Loucy (cell line): ENCODE results near the gene CACTIN.

Source experiments
- H2AFZ ChIP-seq: fragments of 200-600 bp; sonication (generic); 2 replicates; pipeline ENCODE4 v1.6.0; 2016; ENCODE audit warnings: antibody characterized with exemption, mild to moderate bottlenecking, low read length, moderate library complexity
- H3F3A ChIP-seq: fragments of 200-600 bp; 2 replicates; pipeline ENCODE4 v1.6.0; 2016; ENCODE audit warnings: antibody characterized with exemption, low read depth, mild to moderate bottlenecking
- H3K27me3 ChIP-seq: fragments of 200-600 bp; sonication (generic); 2 replicates; pipeline ENCODE4 v1.6.1; 2014; ENCODE audit warnings: low read length, mild to moderate bottlenecking; ENCODE audit not compliant: insufficient read depth, poor library complexity, severe bottlenecking
- H3K36me3 ChIP-seq: fragments of 200-600 bp; sonication (generic); 2 replicates; pipeline ENCODE4 v1.6.1; 2016; ENCODE audit warnings: low read length; ENCODE audit not compliant: insufficient read depth
- H3K4me1 ChIP-seq: fragments of 200-600 bp; sonication (generic); 2 replicates; pipeline ENCODE4 v1.5.1; 2014; ENCODE audit warnings: low read length, mild to moderate bottlenecking; ENCODE audit not compliant: insufficient read depth, poor library complexity, severe bottlenecking
- H3K4me2 ChIP-seq: fragments of 200-600 bp; sonication (generic); 2 replicates; pipeline ENCODE4 v1.6.0; 2014; ENCODE audit warnings: antibody characterized with exemption, low read length, low read depth, mild to moderate bottlenecking; ENCODE audit not compliant: poor library complexity, severe bottlenecking
- H3K4me3 ChIP-seq: fragments of 200-600 bp; sonication (generic); 2 replicates; pipeline ENCODE4 v1.5.1; 2014; ENCODE audit warnings: low read length, mild to moderate bottlenecking, mixed read lengths; ENCODE audit not compliant: poor library complexity, severe bottlenecking
- H3K79me2 ChIP-seq: fragments of 200-600 bp; sonication (generic); 2 replicates; pipeline ENCODE4 v1.6.1; 2014; ENCODE audit warnings: low read length; ENCODE audit not compliant: insufficient read depth
- H3K9ac ChIP-seq: fragments of 200-600 bp; sonication (generic); 2 replicates; pipeline ENCODE4 v1.6.0; 2014; ENCODE audit warnings: mild to moderate bottlenecking, low read depth, low read length, moderate library complexity; ENCODE audit not compliant: poor library complexity, severe bottlenecking
- H3K9me2 ChIP-seq: fragments of 200-600 bp; sonication (generic); replicated peaks from 2 replicates; pipeline ENCODE4 v1.6.1; 2016; ENCODE audit warnings: low read depth, low read length, mixed read lengths
- H3K9me3 ChIP-seq: fragments of 200-600 bp; sonication (generic); 2 replicates; pipeline ENCODE4 v1.6.1; 2014; ENCODE audit warnings: mild to moderate bottlenecking, antibody characterized with exemption, low read length, low read depth; ENCODE audit not compliant: insufficient read depth
- H4K20me1 ChIP-seq: fragments of 200-600 bp; sonication (generic); 2 replicates; pipeline ENCODE4 v1.6.0; 2014; ENCODE audit warnings: antibody characterized with exemption, low read length, mild to moderate bottlenecking; ENCODE audit not compliant: insufficient read depth, poor library complexity, severe bottlenecking
- EZH2phosphoT487 ChIP-seq: fragments of 200-600 bp; IDR thresholded peaks from 2 replicates; pipeline ENCODE4 v1.6.1; 2018; ENCODE audit warnings: antibody characterized with exemption, mild to moderate bottlenecking, moderate library complexity, borderline replicate concordance
- TF ChIP-seq, protein P1 (sequence below): fragments of 200-600 bp; sonication (generic); conservative IDR thresholded peaks from 2 replicates; pipeline ENCODE4 v1.5.1; 2014; ENCODE audit warnings: mild to moderate bottlenecking, antibody characterized with exemption, low read length

The CACTIN gene

DNA sequence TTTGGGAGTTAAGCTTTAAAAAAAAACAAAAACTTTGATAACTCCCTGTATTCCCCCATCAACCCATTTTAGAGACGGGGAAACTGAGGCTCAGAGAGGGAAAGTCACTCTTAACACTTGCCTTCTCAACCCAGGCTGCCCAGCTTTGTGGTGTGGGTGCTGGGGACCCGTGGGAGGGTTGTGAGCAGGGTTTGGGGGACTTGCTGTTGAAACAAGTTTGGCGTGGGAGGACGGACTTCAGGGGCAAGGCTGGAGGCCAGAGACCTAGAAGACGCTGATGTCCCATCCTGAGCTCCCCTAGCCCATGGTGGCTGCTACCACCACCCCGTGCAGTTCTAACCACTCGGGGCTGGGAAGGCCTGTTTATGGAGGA is 747 bp upstream of the CACTIN start:
- Histone ChIP-seq H3K27me3 (no peaks in the 10 kb centered on the region), H3K36me3 (no peaks in the 10 kb centered on the region), H2AFZ (peak overlapping the region; percentile 61; the same call in 1 of the 2 replicates), H3K4me3 (peak overlapping the region; percentile 100), H3K79me2 (peaks cover 26% of the 10 kb centered on the region), H4K20me1 (peaks cover 16% of the 10 kb centered on the region), H3K9ac (peak overlapping the region; percentile 15), H3F3A (no peaks in the 10 kb centered on the region), H3K9me2 (no peaks in the 10 kb centered on the region), H3K9me3 (no peaks in the 10 kb centered on the region), H3K4me1 (peaks cover 11% of the 10 kb centered on the region), H3K4me2 (peak overlapping the region; percentile 92)
- TF ChIP-seq EZH2phosphoT487, result no peak
- TF ChIP-seq, protein P1, sequence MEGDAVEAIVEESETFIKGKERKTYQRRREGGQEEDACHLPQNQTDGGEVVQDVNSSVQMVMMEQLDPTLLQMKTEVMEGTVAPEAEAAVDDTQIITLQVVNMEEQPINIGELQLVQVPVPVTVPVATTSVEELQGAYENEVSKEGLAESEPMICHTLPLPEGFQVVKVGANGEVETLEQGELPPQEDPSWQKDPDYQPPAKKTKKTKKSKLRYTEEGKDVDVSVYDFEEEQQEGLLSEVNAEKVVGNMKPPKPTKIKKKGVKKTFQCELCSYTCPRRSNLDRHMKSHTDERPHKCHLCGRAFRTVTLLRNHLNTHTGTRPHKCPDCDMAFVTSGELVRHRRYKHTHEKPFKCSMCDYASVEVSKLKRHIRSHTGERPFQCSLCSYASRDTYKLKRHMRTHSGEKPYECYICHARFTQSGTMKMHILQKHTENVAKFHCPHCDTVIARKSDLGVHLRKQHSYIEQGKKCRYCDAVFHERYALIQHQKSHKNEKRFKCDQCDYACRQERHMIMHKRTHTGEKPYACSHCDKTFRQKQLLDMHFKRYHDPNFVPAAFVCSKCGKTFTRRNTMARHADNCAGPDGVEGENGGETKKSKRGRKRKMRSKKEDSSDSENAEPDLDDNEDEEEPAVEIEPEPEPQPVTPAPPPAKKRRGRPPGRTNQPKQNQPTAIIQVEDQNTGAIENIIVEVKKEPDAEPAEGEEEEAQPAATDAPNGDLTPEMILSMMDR, result no peak

DNA sequence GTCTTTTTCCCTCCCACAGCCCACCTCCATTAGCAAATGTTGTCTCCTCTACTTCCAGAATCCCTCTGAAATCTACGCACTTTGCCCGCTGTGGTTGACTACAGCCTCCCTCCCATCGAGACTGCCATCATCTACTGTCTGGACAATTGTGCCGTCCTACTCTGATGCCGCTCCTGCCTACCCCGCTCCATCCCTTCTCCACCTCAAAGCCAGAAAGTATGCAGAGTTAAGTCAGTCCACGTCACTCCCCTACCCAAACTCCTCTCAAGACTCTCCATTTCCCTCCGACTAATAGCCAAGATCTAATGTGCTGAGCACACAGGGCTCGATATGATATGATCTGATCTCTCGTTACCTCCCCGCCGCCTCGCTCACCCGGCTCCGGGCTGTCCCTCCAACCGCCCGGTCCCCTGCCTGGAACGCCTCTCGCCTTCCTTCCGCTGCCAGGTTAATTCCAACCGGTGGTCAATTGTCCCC is 556 bp downstream of the CACTIN start:
- Histone ChIP-seq H2AFZ (peak overlapping the region; percentile 75; the same call in 1 of the 2 replicates), H3K4me1 (peaks cover 11% of the 10 kb centered on the region), H4K20me1 (peaks cover 16% of the 10 kb centered on the region), H3K4me3 (peak overlapping the region; percentile 100), H3K4me2 (peak overlapping the region; percentile 92), H3K79me2 (peaks cover 26% of the 10 kb centered on the region), H3K9me2 (no peaks in the 10 kb centered on the region), H3K9me3 (no peaks in the 10 kb centered on the region), H3K27me3 (no peaks in the 10 kb centered on the region), H3F3A (no peaks in the 10 kb centered on the region), H3K9ac (peak overlapping the region; percentile 85), H3K36me3 (no peaks in the 10 kb centered on the region)
- TF ChIP-seq, protein P1, result no peak
- no peak for TF ChIP-seq EZH2phosphoT487

DNA sequence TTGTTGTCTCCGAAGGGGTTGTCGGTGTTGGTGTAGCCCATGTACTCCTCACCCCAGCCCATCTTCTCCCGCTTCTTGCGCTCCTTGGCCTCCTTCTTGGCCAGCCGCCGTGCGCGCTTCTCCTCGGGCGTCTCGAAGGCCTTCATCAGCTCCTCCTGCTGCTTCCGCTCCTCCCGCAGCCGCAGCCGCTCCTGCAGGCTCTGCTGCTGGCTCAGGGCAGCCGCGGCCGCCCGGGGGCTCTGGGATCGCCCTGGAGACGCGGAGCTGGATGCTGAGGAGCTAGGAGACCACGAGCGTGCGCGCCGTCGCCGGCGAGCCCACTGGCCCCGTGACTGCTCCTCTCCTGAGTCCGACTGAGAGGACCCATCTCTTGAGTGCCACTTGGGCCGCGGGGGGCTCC is 2.9 kb downstream of the CACTIN start:
- no peak overlapping the region for H3K9ac ChIP-seq
- H3K36me3 ChIP-seq, result no peaks in the 10 kb centered on the region; the same call in 1 of the 2 replicates

More for the DNA sequence above, 2.9 kb downstream of the CACTIN start:
- Histone ChIP-seq H3K9me3 (no peaks in the 10 kb centered on the region), H3K79me2 (peaks cover 26% of the 10 kb centered on the region), H3K9me2 (no peaks in the 10 kb centered on the region), H2AFZ (no peak overlapping the region), H4K20me1 (peaks cover 16% of the 10 kb centered on the region), H3F3A (no peaks in the 10 kb centered on the region), H3K27me3 (no peaks in the 10 kb centered on the region), H3K4me2 (peak overlapping the region; percentile 92), H3K4me1 (peaks cover 11% of the 10 kb centered on the region), H3K4me3 (peak overlapping the region; percentile 12)
- TF ChIP-seq EZH2phosphoT487, result no peak
- TF ChIP-seq, protein P1, result no peak
